Stimulated activated CD4-positive, alpha-beta T cell treated with anti-CD3 and anti-CD28 coated beads, TNF-alpha, amount 100 ng/mL, for 1 hour (primary cell): Measurements from ENCODE around the gene GRAMD1C.
A peak's percentile ranks its signal among the peaks of the same experiment; 100 is the strongest.

Experiments
- DNase-seq, 3 donors: peaks; one replicate each; pipeline ENCODE4 v3.0.0-alpha.2; 2020; ENCODE audit warnings: low read depth in 3 of 3, low spot score in 1 of 3

GRAMD1C gene

GRCh38 chr3:113948015-113948917 lies 109.7 kb downstream of the GRAMD1C start:
- DNase-seq = peak in 1 of 3 donors; percentile 5

DNA sequence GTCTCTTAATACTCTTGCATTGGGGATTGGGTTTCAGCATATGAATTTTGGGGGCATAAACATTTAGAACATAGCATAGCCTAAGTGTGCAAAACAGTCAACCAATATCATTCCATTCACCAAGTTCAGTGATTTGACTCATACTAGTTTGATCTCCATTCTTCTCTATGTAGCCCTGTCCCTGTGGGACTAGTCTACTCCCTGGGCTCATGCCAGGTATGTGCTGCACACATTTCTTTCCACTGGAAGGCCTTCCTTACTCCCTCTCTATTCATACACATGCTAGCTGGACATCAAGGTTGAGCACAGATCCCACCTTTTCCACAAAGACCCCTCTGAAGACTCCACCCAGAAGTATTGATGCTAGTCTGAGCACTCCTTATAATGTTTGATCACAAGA lies 114.3 kb downstream of the GRAMD1C start:
- DNase-seq = no peak

- DNase-seq = no peak
Measured at GRCh38 chr3:113953677-113954076, 115.1 kb downstream of the GRAMD1C start.

- no peak for DNase-seq
Measured at GRCh38 chr3:113954091-113954685, 115.6 kb downstream of the GRAMD1C start.

GRCh38 chr3:113963879-113964278 lies 125.3 kb downstream of the GRAMD1C start:
- DNase-seq = no peak

DNA sequence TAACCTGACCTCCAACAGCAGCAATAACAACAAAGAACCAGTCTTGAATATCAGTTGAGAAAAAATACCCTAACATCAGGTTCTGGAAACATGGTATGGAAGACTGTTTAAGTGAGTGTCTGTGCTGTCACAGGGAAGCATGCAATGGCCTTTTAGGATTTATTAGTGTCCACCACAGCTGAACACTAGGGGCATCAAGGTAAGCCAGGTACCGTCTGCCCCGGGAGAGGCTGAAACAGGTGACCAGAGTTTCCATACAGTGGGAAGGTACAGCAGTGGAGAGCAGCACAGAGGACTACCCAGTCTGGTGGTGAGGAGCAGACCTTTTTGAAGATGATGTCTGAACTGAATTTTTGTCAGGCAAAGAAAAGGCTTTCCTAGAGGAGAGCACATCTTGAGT lies 127.6 kb downstream of the GRAMD1C start:
- no peak for DNase-seq

DNA sequence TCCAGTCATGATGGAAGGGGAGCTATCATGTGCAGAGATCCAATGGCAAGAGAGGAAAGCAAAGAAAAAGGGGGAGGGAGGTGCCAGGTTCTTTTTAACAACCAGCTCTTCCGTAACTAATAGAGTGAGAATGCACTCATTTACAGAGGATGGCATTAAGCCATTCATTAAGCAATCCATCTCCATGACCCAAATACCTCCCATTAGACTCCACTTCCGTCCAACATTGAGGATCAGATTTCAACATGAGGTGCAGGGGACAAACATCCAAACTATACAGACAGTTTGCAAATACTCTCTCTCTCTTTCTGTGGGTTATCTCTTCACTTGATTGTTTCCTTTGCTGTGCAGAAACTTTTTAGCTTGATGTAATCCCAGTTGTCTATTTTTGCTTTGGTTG lies 130.4 kb downstream of the GRAMD1C start:
- no peak for DNase-seq

GRCh38 chr3:113977822-113978221 lies 139.2 kb downstream of the GRAMD1C start:
- DNase-seq = no peak

- no peak for DNase-seq
Measured at GRCh38 chr3:113979916-113980315, 141.3 kb downstream of the GRAMD1C start.

- DNase-seq = no peak
Measured at GRCh38 chr3:113981803-113982202, 143.2 kb downstream of the GRAMD1C start.

DNA sequence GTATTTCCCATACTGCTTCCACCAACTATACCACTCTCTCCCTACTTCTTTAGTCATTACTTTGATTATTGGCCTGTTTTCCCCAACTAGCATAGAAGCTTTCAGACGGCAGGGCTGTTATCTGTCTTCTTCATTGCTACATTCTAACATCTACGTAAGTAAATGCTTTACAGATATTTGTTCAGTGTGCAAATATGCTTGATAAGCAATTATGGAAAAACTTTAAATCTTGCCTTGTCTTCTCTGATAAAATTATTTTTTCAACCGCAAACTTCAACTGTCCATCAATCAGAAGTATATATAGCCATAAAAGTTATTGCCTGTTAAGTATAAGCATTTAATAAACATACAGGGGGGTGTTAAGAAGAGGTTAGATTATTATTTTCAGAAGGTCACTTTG lies 145.0 kb downstream of the GRAMD1C start:
- DNase-seq = no peak

GRCh38 chr3:113985541-113985940 lies 147.0 kb downstream of the GRAMD1C start:
- no peak for DNase-seq
